ENCODE results near the gene ERMAP. TPM values are rescaled to one million over a fixed set of nuclear protein-coding genes. Genes with fewer than 3 reads are reported as not detected.

ERMAP gene
- total and polyA plus RNA-seq, 9 of the 15 experiments (the other 6 are each of a cell fraction or from before 2014, with no cell fraction given) = 8.0 to 31.4 (median 22.5) TPM

GRCh38 chr1:42822800-42823392 lies 6.0 kb downstream of the ERMAP start (continued):
- peak; percentile 23; the same call in 1 of the 2 replicates for TF ChIP-seq ATF3 (IDR thresholded peaks at IDR 0.05)
- TF ChIP-seq ATF3 (CRISPR knock-in tag; conservative IDR thresholded peaks at IDR 0.05) = no peak
- TF ChIP-seq ZBED1 (IDR thresholded peaks at IDR 0.05) = no peak
- TF ChIP-seq ZNF830 (CRISPR knock-in tag; IDR thresholded peaks at IDR 0.05) = no peak
- TF ChIP-seq LEF1 (IDR thresholded peaks at IDR 0.05) = 0 out of 2 replicates have a peak, but pooled peaks have one; percentile 33
- 0 out of 2 replicates have a peak, but pooled peaks have one; percentile 26 for TF ChIP-seq ZNF134 (CRISPR knock-in tag; conservative IDR thresholded peaks at IDR 0.05)
- TF ChIP-seq FOXK2 (conservative IDR thresholded peaks at IDR 0.05 in 1 of 2, IDR thresholded peaks at IDR 0.05 in 1 of 2; ENCODE audit: low read depth in 2 of 2) = peak in 1 of 2 experiments; percentile 45; a peak in 1 of 4 replicates
- TF ChIP-seq ZNF316 (IDR thresholded peaks at IDR 0.05) = peak; percentile 100
- no peak for TF ChIP-seq E4F1 (CRISPR knock-in tag; IDR thresholded peaks at IDR 0.05; ENCODE audit: borderline replicate concordance)
- TF ChIP-seq MCM2 (IDR thresholded peaks at IDR 0.05; ENCODE audit: low read depth) = no peak
- peak; percentile 32; the same call in 1 of the 2 replicates for TF ChIP-seq ESRRA (IDR thresholded peaks at IDR 0.05; ENCODE audit: borderline replicate concordance, low read depth)
- TF ChIP-seq ZNF263 (CRISPR knock-in tag; IDR thresholded peaks at IDR 0.05; ENCODE audit: borderline replicate concordance) = no peak
- TF ChIP-seq ZNF384 (IDR thresholded peaks at IDR 0.05; ENCODE audit: low read depth, low read length) = peak; percentile 21; the same call in 1 of the 2 replicates
- TF ChIP-seq POLR2H (tag; IDR thresholded peaks at IDR 0.05; ENCODE audit: low read depth) = peak; percentile 20; the same call in 1 of the 2 replicates
- 0 out of 2 replicates have a peak, but pooled peaks have one; percentile 8 for TF ChIP-seq DEAF1 (CRISPR knock-in tag; IDR thresholded peaks at IDR 0.05)
- TF ChIP-seq HES1 (IDR thresholded peaks at IDR 0.05; ENCODE audit: low read depth) = peak; percentile 24; the same call in 1 of the 2 replicates
- TF ChIP-seq IRF9 (tag; IDR thresholded peaks at IDR 0.05) = 0 out of 2 replicates have a peak, but pooled peaks have one; percentile 9
- no peak for TF ChIP-seq CAMTA2 (CRISPR knock-in tag; conservative IDR thresholded peaks at IDR 0.05)
- no peak for TF ChIP-seq GABPA (tag; conservative IDR thresholded peaks at IDR 0.05; ENCODE audit: low read depth)
- TF ChIP-seq RFX1 (IDR thresholded peaks at IDR 0.05) = peak; percentile 42

Data from K562 (cell line).